GM23338 (cell line): ENCODE measurements around the gene RPTOR.

ENCODE experiments used
- CREB1 ChIP-seq: fragments of 250-450 bp; sonication (Bioruptor Pico); IDR thresholded peaks from 2 replicates; pipeline ENCODE4 v1.5.0; 2020; ENCODE audit warnings: low read depth, mild to moderate bottlenecking, moderate library complexity
- EZH2 ChIP-seq: fragments of 200-600 bp; sonication (generic); IDR thresholded peaks from one replicate; pipeline ENCODE4 v1.8.0; 2017; ENCODE audit warnings: antibody characterized with exemption, mild to moderate bottlenecking, low read depth; ENCODE audit not compliant: unreplicated experiment
- JUNB ChIP-seq: IDR thresholded peaks from one replicate; pipeline ENCODE4 v1.6.1; 2016; ENCODE audit warnings: antibody characterized with exemption; ENCODE audit not compliant: unreplicated experiment
- NANOG ChIP-seq: IDR thresholded peaks from 2 replicates; pipeline ENCODE4 v1.6.1; 2016; ENCODE audit warnings: antibody characterized with exemption, borderline replicate concordance
- POLR2AphosphoS5 ChIP-seq: IDR thresholded peaks from 2 replicates; pipeline ENCODE4 v1.6.1; 2016; ENCODE audit warnings: antibody characterized with exemption, low read depth
- ZNF114 ChIP-seq: fragments of 250-450 bp; sonication (Bioruptor Pico); IDR thresholded peaks from 2 replicates; pipeline ENCODE4 v1.5.0; 2020; ENCODE audit warnings: mild to moderate bottlenecking, moderate library complexity
- ZNF331 ChIP-seq: fragments of 250-450 bp; sonication (Bioruptor Pico); IDR thresholded peaks from 2 replicates; pipeline ENCODE4 v1.5.0; 2020; ENCODE audit warnings: low read depth, mild to moderate bottlenecking, moderate library complexity
- TF ChIP-seq, protein P1 (sequence below), 2 experiments: fragments of 200-600 bp in 1 of 2; sonication (generic) in 1 of 2; conservative IDR thresholded peaks; 2 replicates each; pipeline versions ENCODE4 v1.5.1 to v1.6.1; 2016 to 2017; ENCODE audit warnings: antibody characterized with exemption in 2 of 2, low read depth in 2 of 2, mild to moderate bottlenecking in 2 of 2, moderate library complexity in 1 of 2
- TF ChIP-seq, protein P2 (sequence below): IDR thresholded peaks from one replicate; pipeline ENCODE4 v1.6.1; 2018; ENCODE audit warnings: antibody characterized with exemption; ENCODE audit not compliant: unreplicated experiment
- TF ChIP-seq, protein P3 (sequence below): IDR thresholded peaks from 2 replicates; pipeline ENCODE4 v1.6.1; 2016; ENCODE audit warnings: antibody characterized with exemption

DNA sequence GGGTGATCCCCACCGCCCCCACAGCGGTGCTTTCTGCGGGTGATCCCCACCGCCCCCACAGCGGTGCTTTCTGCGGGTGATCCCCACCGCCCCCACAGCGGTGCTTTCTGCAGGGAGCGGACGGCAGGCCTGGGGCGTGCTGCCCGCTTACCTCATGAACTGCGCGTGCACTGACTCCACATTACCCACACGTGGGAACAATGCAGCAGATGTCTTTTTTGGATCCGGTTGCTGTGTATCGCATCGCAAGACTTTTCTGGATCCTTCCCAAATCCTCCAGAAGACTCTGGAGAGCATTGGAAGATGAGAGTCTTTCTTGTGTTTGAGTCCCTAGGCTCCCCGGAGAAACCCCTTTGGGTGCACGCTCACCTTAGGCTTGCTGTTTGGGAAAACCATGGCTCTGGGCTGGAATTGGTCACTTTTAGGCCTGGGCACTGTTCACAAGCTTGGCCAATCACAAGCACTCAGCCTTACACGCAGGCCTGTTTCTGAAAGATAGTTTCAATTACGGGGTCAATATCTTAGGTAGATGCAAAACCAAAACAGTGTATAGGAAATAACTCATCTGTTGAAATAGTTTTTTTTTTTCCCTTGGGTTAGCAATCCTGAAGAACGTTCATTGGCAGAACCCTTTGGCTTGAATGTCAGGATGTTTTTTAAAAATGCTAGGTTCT, 201.8 kb downstream of the RPTOR start:
- TF ChIP-seq, protein P1, sequence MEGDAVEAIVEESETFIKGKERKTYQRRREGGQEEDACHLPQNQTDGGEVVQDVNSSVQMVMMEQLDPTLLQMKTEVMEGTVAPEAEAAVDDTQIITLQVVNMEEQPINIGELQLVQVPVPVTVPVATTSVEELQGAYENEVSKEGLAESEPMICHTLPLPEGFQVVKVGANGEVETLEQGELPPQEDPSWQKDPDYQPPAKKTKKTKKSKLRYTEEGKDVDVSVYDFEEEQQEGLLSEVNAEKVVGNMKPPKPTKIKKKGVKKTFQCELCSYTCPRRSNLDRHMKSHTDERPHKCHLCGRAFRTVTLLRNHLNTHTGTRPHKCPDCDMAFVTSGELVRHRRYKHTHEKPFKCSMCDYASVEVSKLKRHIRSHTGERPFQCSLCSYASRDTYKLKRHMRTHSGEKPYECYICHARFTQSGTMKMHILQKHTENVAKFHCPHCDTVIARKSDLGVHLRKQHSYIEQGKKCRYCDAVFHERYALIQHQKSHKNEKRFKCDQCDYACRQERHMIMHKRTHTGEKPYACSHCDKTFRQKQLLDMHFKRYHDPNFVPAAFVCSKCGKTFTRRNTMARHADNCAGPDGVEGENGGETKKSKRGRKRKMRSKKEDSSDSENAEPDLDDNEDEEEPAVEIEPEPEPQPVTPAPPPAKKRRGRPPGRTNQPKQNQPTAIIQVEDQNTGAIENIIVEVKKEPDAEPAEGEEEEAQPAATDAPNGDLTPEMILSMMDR (conservative IDR thresholded peaks at IDR 0.05; ENCODE audit: low read depth in 2 of 2): no peak
- TF ChIP-seq POLR2AphosphoS5 (no peak), EZH2 (no peak), CREB1 (CRISPR knock-in tag) (no peak), NANOG (no peak), JUNB (no peak), ZNF114 (no peak), ZNF331 (no peak)
- TF ChIP-seq, protein P2, sequence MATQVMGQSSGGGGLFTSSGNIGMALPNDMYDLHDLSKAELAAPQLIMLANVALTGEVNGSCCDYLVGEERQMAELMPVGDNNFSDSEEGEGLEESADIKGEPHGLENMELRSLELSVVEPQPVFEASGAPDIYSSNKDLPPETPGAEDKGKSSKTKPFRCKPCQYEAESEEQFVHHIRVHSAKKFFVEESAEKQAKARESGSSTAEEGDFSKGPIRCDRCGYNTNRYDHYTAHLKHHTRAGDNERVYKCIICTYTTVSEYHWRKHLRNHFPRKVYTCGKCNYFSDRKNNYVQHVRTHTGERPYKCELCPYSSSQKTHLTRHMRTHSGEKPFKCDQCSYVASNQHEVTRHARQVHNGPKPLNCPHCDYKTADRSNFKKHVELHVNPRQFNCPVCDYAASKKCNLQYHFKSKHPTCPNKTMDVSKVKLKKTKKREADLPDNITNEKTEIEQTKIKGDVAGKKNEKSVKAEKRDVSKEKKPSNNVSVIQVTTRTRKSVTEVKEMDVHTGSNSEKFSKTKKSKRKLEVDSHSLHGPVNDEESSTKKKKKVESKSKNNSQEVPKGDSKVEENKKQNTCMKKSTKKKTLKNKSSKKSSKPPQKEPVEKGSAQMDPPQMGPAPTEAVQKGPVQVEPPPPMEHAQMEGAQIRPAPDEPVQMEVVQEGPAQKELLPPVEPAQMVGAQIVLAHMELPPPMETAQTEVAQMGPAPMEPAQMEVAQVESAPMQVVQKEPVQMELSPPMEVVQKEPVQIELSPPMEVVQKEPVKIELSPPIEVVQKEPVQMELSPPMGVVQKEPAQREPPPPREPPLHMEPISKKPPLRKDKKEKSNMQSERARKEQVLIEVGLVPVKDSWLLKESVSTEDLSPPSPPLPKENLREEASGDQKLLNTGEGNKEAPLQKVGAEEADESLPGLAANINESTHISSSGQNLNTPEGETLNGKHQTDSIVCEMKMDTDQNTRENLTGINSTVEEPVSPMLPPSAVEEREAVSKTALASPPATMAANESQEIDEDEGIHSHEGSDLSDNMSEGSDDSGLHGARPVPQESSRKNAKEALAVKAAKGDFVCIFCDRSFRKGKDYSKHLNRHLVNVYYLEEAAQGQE: no peak
- TF ChIP-seq, protein P3, sequence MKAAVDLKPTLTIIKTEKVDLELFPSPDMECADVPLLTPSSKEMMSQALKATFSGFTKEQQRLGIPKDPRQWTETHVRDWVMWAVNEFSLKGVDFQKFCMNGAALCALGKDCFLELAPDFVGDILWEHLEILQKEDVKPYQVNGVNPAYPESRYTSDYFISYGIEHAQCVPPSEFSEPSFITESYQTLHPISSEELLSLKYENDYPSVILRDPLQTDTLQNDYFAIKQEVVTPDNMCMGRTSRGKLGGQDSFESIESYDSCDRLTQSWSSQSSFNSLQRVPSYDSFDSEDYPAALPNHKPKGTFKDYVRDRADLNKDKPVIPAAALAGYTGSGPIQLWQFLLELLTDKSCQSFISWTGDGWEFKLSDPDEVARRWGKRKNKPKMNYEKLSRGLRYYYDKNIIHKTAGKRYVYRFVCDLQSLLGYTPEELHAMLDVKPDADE: no peak
